ENCODE data around the gene SYK. TPM values are rescaled to one million over a fixed set of nuclear protein-coding genes. Genes with fewer than 3 reads are reported as not detected.
"Not testable (repeated sequence)": the region's sequence is repeated elsewhere in the genome, so short reads cannot be mapped to it uniquely, and the experiment has no call there.

The SYK gene
- total RNA-seq, 1 experiment from 2014 or later = 11.8 TPM

DNA sequence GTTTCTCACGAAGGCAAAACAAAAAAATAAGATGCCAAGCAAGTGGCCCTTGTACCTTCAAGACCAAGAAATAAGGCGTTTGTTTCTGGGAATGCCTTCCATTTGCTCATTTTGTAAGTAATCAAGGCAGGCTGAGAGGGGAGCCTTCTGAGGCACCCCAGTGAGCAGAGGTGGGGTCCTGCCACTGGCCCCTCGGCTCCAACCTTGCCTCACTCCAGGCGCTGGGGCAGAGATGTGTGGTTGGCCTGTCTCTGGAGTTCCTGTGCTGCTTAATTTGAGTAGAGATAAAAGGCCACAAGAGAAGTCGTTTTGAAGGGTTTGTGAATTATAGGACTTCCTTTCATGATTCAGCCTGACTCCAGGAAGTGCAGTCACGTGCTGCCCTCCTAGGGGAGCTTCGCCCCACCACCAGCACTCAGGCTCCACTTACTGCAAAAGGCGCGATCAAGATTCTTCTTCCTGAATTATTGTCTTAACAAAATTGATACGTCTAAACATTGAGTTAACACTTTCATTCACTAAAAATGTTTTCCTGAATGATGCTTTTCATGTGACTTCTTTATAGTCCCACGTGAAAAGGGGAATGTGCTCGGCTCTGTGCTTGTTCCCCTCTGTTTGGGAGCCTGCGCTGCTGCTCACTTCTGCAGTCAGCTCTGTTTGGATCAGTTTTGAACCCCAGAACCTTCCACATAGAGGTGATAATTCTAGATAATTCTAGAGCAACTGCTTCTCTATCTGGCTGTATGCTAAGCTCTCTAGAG lies 13.7 kb downstream of the SYK start:
- in situ Hi-C loops (cut with HindIII; ENCODE audit: low pct_unique_long_range_greater_than_20kb, low sequenced_read_pairs) = no loop called here
- DNase-seq (ENCODE audit: low read depth) = no peak

DNA sequence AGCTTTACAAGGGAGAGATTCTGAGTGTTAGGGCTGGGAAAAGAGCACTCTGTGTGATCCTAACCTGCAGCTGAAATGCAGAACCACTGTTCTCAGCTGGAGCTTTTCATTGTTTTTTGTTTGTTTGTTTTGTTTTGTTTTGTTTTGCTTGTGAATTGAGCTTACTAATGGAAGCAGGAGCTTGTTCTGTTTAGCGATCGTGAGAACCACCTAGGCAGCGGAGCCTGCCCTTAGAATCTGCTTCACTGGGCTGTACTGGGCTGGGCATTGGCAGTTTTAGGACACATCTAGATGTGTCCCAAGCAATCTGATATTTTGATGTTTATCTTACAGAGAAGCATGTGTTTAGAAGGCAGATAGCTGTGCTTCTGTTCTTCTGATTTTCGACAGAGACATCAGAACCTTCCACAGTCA lies 14.3 kb downstream of the SYK start:
- no peak for DNase-seq (ENCODE audit: low read depth)

DNA sequence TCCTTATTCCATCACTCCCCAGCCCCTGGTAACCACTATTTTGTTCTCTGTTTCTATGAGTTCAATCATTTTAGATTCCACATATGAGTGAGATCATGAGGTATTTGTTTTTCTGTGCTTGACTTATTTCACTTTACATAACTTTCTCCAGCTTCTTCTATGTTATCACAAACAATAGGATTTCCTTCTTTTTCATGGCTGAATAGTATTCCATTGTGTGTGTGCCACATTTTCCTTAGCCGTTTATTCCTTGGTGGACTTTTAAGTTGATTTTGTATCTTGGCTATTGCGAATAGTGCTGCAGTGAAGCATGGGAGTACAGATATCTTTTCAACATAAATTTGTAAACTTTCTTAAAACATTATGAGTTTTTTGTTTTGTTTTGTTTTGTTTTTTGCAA lies 15.1 kb downstream of the SYK start:
- in situ Hi-C loops (cut with HindIII; ENCODE audit: low pct_unique_long_range_greater_than_20kb, low sequenced_read_pairs) = no loop called here

More for the DNA sequence above, 14.3 kb downstream of the SYK start:
- in situ Hi-C loops (cut with HindIII; ENCODE audit: low pct_unique_long_range_greater_than_20kb, low sequenced_read_pairs) = no loop called here

GRCh38 chr9:90818279-90818678 lies 16.7 kb downstream of the SYK start:
- no peak for DNase-seq (ENCODE audit: low read depth)
- in situ Hi-C loops (cut with HindIII; ENCODE audit: low pct_unique_long_range_greater_than_20kb, low sequenced_read_pairs) = no loop called here

More for the DNA sequence above, 15.1 kb downstream of the SYK start:
- DNase-seq (ENCODE audit: low read depth) = no peak

DNA sequence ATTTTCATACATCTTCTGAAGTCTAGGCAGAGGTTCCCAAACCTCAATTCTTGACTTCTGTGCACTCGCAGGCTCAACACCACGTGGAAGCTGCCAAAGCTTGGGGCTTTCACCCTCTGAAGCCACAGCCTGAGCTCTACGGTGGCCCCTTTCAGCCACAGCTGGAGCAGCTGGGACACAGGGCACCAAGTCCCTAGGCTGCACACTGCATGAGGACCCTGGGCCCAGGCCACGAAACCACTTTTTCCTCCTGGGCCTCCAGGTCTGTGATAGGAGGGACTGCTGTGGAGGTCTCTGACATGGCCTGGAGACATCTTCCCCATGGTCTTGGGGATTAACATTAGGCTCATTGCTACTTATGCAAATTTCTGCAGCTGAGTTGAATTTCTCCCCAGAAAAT lies 18.8 kb downstream of the SYK start:
- DNase-seq (ENCODE audit: low read depth); in situ Hi-C loops (cut with HindIII; ENCODE audit: low pct_unique_long_range_greater_than_20kb, low sequenced_read_pairs): not testable (repeated sequence)

GRCh38 chr9:90821236-90821635 lies 19.6 kb downstream of the SYK start:
- DNase-seq (ENCODE audit: low read depth); in situ Hi-C loops (cut with HindIII; ENCODE audit: low pct_unique_long_range_greater_than_20kb, low sequenced_read_pairs): not testable (repeated sequence)

DNA sequence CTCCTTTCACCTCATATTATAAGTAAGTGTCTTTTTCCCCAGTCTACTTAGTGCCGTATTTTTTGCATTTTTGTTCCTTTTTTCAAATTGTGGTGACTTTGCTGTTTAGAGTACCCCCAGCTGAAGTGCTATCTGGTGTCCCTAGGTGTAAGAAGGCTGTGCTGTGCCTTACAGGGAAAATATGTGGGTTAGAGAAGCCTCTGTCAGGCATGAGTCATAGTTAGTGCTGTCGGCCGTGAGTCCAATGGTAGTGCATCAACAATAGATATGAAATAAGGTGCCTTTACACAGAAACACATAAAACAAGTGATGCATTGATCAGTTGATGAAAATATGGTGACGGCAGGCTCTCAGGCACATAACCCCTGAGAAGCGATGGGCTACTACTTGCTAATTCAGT lies 20.1 kb downstream of the SYK start:
- in situ Hi-C loops (cut with HindIII; ENCODE audit: low pct_unique_long_range_greater_than_20kb, low sequenced_read_pairs) = no loop called here
- no peak for DNase-seq (ENCODE audit: low read depth)

GRCh38 chr9:90822866-90823265 lies 21.2 kb downstream of the SYK start:
- DNase-seq (ENCODE audit: low read depth) = no peak
- in situ Hi-C loops (cut with HindIII; ENCODE audit: low pct_unique_long_range_greater_than_20kb, low sequenced_read_pairs) = no loop called here

- in situ Hi-C loops (cut with HindIII; ENCODE audit: low pct_unique_long_range_greater_than_20kb, low sequenced_read_pairs) = no loop called here
- DNase-seq (ENCODE audit: low read depth) = no peak
Observed at GRCh38 chr9:90825586-90825985, 24.0 kb downstream of the SYK start.

GRCh38 chr9:90826326-90827020 lies 24.9 kb downstream of the SYK start:
- in situ Hi-C loops (cut with HindIII; ENCODE audit: low pct_unique_long_range_greater_than_20kb, low sequenced_read_pairs) = no loop called here
- DNase-seq (ENCODE audit: low read depth) = no peak

- in situ Hi-C loops (cut with HindIII; ENCODE audit: low pct_unique_long_range_greater_than_20kb, low sequenced_read_pairs) = no loop called here
- no peak for DNase-seq (ENCODE audit: low read depth)
Observed at GRCh38 chr9:90827181-90827871, 25.7 kb downstream of the SYK start.

GRCh38 chr9:90830051-90830450 lies 28.4 kb downstream of the SYK start:
- in situ Hi-C loops (cut with HindIII; ENCODE audit: low pct_unique_long_range_greater_than_20kb, low sequenced_read_pairs) = no loop called here
- no peak for DNase-seq (ENCODE audit: low read depth)

DNA sequence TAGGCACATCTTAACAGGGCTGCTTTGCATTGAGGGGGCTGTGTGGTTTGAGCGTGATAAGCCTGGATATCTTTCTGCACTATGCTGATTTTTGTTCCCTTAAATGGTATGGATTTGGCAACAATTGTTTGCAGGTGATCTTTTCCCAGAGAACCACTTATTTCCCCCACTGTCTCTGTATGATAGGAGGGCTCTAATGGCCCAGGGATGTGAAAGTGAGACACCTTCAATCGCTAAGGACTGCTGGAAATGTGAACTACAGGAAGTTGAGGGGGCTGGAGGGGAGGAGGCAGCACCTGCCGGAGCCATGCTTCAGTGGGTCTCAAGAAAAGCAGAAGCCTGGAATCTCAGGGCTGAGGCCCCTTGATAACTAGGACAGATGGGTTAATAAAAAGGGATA lies 29.4 kb downstream of the SYK start:
- in situ Hi-C loops (cut with HindIII; ENCODE audit: low pct_unique_long_range_greater_than_20kb, low sequenced_read_pairs) = no loop called here
- DNase-seq (ENCODE audit: low read depth) = no peak

- in situ Hi-C loops (cut with HindIII; ENCODE audit: low pct_unique_long_range_greater_than_20kb, low sequenced_read_pairs) = no loop called here
- DNase-seq (ENCODE audit: low read depth) = no peak
Observed at GRCh38 chr9:90832261-90832660, 30.6 kb downstream of the SYK start.

GRCh38 chr9:90834828-90835595 lies 33.4 kb downstream of the SYK start:
- in situ Hi-C loops (cut with HindIII; ENCODE audit: low pct_unique_long_range_greater_than_20kb, low sequenced_read_pairs) = no loop called here
- no peak for DNase-seq (ENCODE audit: low read depth)

GRCh38 chr9:90836411-90837080 lies 34.9 kb downstream of the SYK start:
- no peak for DNase-seq (ENCODE audit: low read depth)
- in situ Hi-C loops (cut with HindIII; ENCODE audit: low pct_unique_long_range_greater_than_20kb, low sequenced_read_pairs) = no loop called here

DNA sequence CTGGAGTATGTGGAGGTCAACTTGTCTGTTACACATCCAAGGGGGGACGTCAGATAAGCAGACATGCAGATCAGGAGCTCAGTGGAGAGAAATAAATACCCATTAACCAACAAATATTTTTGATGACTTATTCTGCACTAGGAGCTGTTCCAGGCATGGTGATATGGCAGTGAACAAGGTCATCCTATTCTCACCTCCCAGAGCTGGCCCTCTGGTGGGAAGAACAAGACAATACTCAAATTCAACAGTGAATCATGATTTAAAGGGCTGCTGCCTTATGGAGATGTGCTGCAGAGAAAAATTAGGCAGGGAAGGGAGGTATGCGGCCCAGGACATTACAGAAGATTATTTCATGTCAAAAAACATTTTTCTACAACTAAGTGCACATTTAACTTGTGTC lies 36.5 kb downstream of the SYK start:
- in situ Hi-C loops (cut with HindIII; ENCODE audit: low pct_unique_long_range_greater_than_20kb, low sequenced_read_pairs) = no loop called here
- DNase-seq (ENCODE audit: low read depth) = no peak

- DNase-seq (ENCODE audit: low read depth) = no peak
- in situ Hi-C loops (cut with HindIII; ENCODE audit: low pct_unique_long_range_greater_than_20kb, low sequenced_read_pairs) = no loop called here
Observed at GRCh38 chr9:90838581-90839154, 37.0 kb downstream of the SYK start.

Data from Caki2 (cell line).